H9 (cell line): ENCODE results near the gene SCGB1D2. TPM values are rescaled to one million over a fixed set of nuclear protein-coding genes. Genes with fewer than 3 reads are reported as not detected.

ENCODE experiments used
- DNase-seq: peaks from one replicate; pipeline ENCODE4 v3.0.0-alpha.2; 2017
- H2AFZ ChIP-seq: one replicate; pipeline ENCODE4 v1.6.1; 2013; ENCODE audit warnings: mild to moderate bottlenecking, low read length, control low read depth, moderate library complexity
- H2AK5ac ChIP-seq: 2 replicates; pipeline ENCODE4 v1.6.1; 2013; ENCODE audit warnings: low read length, control low read depth, mixed read lengths; ENCODE audit not compliant: insufficient read length
- H2BK120ac ChIP-seq: one replicate; pipeline ENCODE4 v1.6.1; 2013; ENCODE audit warnings: low read depth, mild to moderate bottlenecking, low read length, control low read depth, inconsistent platforms; ENCODE audit not compliant: poor library complexity, severe bottlenecking
- H2BK12ac ChIP-seq: 2 replicates; pipeline ENCODE4 v1.6.1; 2013; ENCODE audit warnings: low read length, control low read depth, mixed read lengths, low read depth; ENCODE audit not compliant: insufficient read length
- H2BK15ac ChIP-seq: 2 replicates; pipeline ENCODE4 v1.6.1; 2013; ENCODE audit warnings: low read depth, low read length, control low read depth
- H2BK20ac ChIP-seq: one replicate; pipeline ENCODE4 v1.6.1; 2013; ENCODE audit warnings: low read depth, mild to moderate bottlenecking, low read length, control low read depth, inconsistent platforms; ENCODE audit not compliant: poor library complexity, severe bottlenecking
- H2BK5ac ChIP-seq: 2 replicates; pipeline ENCODE4 v1.6.1; 2013; ENCODE audit warnings: low read length, control low read depth, mixed read lengths; ENCODE audit not compliant: insufficient read length
- H3K14ac ChIP-seq: 2 replicates; pipeline ENCODE4 v1.6.1; 2013; ENCODE audit warnings: low read length, control low read depth; ENCODE audit not compliant: insufficient read depth
- H3K18ac ChIP-seq: 2 replicates; pipeline ENCODE4 v1.6.1; 2013; ENCODE audit warnings: low read depth, mild to moderate bottlenecking, mixed read lengths, low read length, control low read depth; ENCODE audit not compliant: insufficient read length
- H3K23ac ChIP-seq: 2 replicates; pipeline ENCODE4 v1.6.1; 2013; ENCODE audit warnings: low read length, control low read depth, mixed read lengths, low read depth; ENCODE audit not compliant: insufficient read length
- H3K23me2 ChIP-seq: 2 replicates; pipeline ENCODE4 v1.6.1; 2013; ENCODE audit warnings: low read depth, mild to moderate bottlenecking, mixed read lengths, low read length, control low read depth; ENCODE audit not compliant: insufficient read length, poor library complexity, severe bottlenecking
- H3K27ac ChIP-seq: 2 replicates; pipeline ENCODE4 v1.5.1; 2013; ENCODE audit warnings: low read length, control low read depth, mixed read lengths, low read depth; ENCODE audit not compliant: insufficient read length
- H3K27me3 ChIP-seq: 2 replicates; pipeline ENCODE4 v1.6.1; 2013; ENCODE audit warnings: low read length, control low read depth, inconsistent platforms; ENCODE audit not compliant: insufficient read depth
- H3K4ac ChIP-seq: 2 replicates; pipeline ENCODE4 v1.6.1; 2013; ENCODE audit warnings: low read depth, mild to moderate bottlenecking, control low read depth, inconsistent platforms, low read length, moderate library complexity
- H3K4me1 ChIP-seq: 2 replicates; pipeline ENCODE4 v1.6.1; 2013; ENCODE audit warnings: low read length, control low read depth, inconsistent platforms; ENCODE audit not compliant: insufficient read depth
- H3K4me2 ChIP-seq: 2 replicates; pipeline ENCODE4 v1.6.1; 2013; ENCODE audit warnings: low read length, control low read depth, mixed read lengths; ENCODE audit not compliant: insufficient read length, insufficient read depth
- H3K56ac ChIP-seq: 2 replicates; pipeline ENCODE4 v1.6.1; 2013; ENCODE audit warnings: low read depth, mild to moderate bottlenecking, mixed read lengths, low read length, control low read depth; ENCODE audit not compliant: insufficient read length
- H3K79me1 ChIP-seq: 2 replicates; pipeline ENCODE4 v1.6.1; 2013; ENCODE audit warnings: low read depth, mild to moderate bottlenecking, moderate library complexity, low read length, control low read depth, inconsistent platforms; ENCODE audit not compliant: insufficient read depth, poor library complexity, severe bottlenecking
- H3K79me2 ChIP-seq: 2 replicates; pipeline ENCODE4 v1.6.1; 2013; ENCODE audit warnings: low read length, control low read depth, inconsistent platforms; ENCODE audit not compliant: insufficient read depth
- H3K9ac ChIP-seq: 2 replicates; pipeline ENCODE4 v1.6.1; 2013; ENCODE audit warnings: low read length, control low read depth, mixed read lengths; ENCODE audit not compliant: insufficient read length; ENCODE audit errors: extremely low read depth
- H3K9me3 ChIP-seq: one replicate; pipeline ENCODE4 v1.6.1; 2013; ENCODE audit warnings: low read depth, low read length, inconsistent platforms; ENCODE audit not compliant: control insufficient read depth
- H3T11ph ChIP-seq: one replicate; pipeline ENCODE4 v1.6.1; 2013; ENCODE audit warnings: mild to moderate bottlenecking, low read length, control low read depth, inconsistent platforms
- H4K20me1 ChIP-seq: one replicate; pipeline ENCODE4 v1.6.1; 2013; ENCODE audit not compliant: control insufficient read depth, insufficient read length, insufficient read depth
- H4K5ac ChIP-seq: 2 replicates; pipeline ENCODE4 v1.6.1; 2013; ENCODE audit warnings: low read depth, mild to moderate bottlenecking, mixed read lengths, low read length, control low read depth; ENCODE audit not compliant: insufficient read length
- H4K8ac ChIP-seq: replicated peaks from 2 replicates; pipeline ENCODE4 v1.6.1; 2013; ENCODE audit warnings: low read length, control low read depth, mixed read lengths, low read depth; ENCODE audit not compliant: insufficient read length
- H4K91ac ChIP-seq: 2 replicates; pipeline ENCODE4 v1.6.1; 2013; ENCODE audit warnings: low read depth, mild to moderate bottlenecking, moderate library complexity, mixed read lengths, low read length, control low read depth; ENCODE audit not compliant: insufficient read length
- H3K27ac Mint-ChIP-seq, 3 experiments: 2 replicates in 2 of 3; 3 replicates in 1 of 3; pipeline ENCODE4 v1.8.0; 2020 to 2021; ENCODE audit warnings: mixed read lengths in 3 of 3, mild to moderate bottlenecking in 1 of 3, moderate library complexity in 1 of 3
- H3K27me3 Mint-ChIP-seq: 2 replicates; pipeline ENCODE4 v1.8.0; 2021; ENCODE audit warnings: low read depth, mild to moderate bottlenecking, moderate library complexity, mixed read lengths
- H3K36me3 Mint-ChIP-seq, 3 experiments: 2 replicates in 2 of 3; 3 replicates in 1 of 3; pipeline ENCODE4 v1.8.0; 2020 to 2021; ENCODE audit warnings: low read depth in 3 of 3, mixed read lengths in 3 of 3; ENCODE audit not compliant: insufficient read depth in 1 of 3
- H3K4me1 Mint-ChIP-seq, 2 experiments: 2 replicates each; pipeline ENCODE4 v1.8.0; 2020; ENCODE audit warnings: mixed read lengths in 2 of 2
- H3K4me3 Mint-ChIP-seq, 2 experiments: 2 replicates in 1 of 2; 3 replicates in 1 of 2; pipeline ENCODE4 v1.8.0; 2020 to 2021; ENCODE audit warnings: mild to moderate bottlenecking in 2 of 2, mixed read lengths in 2 of 2, moderate library complexity in 1 of 2
- H3K9me3 Mint-ChIP-seq, 2 experiments: 2 replicates in 1 of 2; 3 replicates in 1 of 2; pipeline ENCODE4 v1.8.0; 2020; ENCODE audit warnings: mild to moderate bottlenecking in 2 of 2, mixed read lengths in 2 of 2, moderate library complexity in 1 of 2
- CTCF ChIP-seq: fragments of 200-600 bp; sonication (generic); conservative IDR thresholded peaks from 3 replicates; pipeline ENCODE4 v1.8.0; 2021; ENCODE audit warnings: antibody characterized with exemption, mild to moderate bottlenecking
- WGBS: extraction: QIAGEN DNeasy Blood & Tissue Kit; methylation state at CpG from one replicate; pipeline ENCODE4 v1.1.7; 2013; ENCODE audit warnings: missing lambda C conversion rate, low lambda C conversion rate, mixed read lengths; ENCODE audit not compliant: insufficient read length; ENCODE audit errors: extremely low coverage; 5-methylcytosine and 5-hydroxymethylcytosine counted together
- total RNA-seq: library from RNA; stranded (reverse); gene quantifications from 2 replicates; pipeline ENCODE4 v1.2.1, GENCODE V29; 2021

SCGB1D2 gene
- total RNA-seq, 1 experiment from 2014 or later, result not detected

DNA sequence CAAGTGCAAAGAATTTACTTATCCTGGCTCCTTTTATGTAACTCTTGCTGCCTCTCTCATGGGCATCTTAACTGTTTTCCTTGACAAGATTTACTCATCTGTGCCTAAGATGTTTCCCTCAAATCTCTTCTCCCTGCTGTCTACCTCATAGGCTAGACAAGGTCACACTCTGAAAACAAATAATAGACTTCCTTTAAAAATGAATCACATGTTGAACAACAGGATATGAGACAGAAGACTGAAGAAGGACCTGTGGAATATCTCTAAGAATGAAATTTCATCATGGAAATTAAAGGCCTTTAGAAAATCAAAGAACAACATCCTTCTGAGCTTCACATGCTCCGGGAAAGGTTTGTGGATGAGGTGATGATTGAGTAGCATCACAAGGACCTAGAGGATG lies 22.0 kb downstream of the SCGB1D2 start:
- H3K9me3 Mint-ChIP-seq, result no peaks in the 10 kb centered on the region
- H3K79me2 ChIP-seq, result no peaks in the 10 kb centered on the region
- H3K4me1 Mint-ChIP-seq, result peaks cover 3 to 12% of the 10 kb centered on the region in 2 experiments; a peak in 2 of 4 replicates
- no peak overlapping the region for H2BK15ac ChIP-seq
- no peak overlapping the region for H3K27ac Mint-ChIP-seq
- peaks cover 3% of the 10 kb centered on the region; the same call in 1 of the 2 replicates for H3K4me1 ChIP-seq
- no peak overlapping the region for H3K14ac ChIP-seq
- no peaks in the 10 kb centered on the region for H3K9me3 ChIP-seq
- no peak overlapping the region for H3K23ac ChIP-seq
- DNase-seq, result no peak
- H3K4me3 Mint-ChIP-seq, result no peak overlapping the region
- H3K56ac ChIP-seq, result no peak overlapping the region
- H3K9ac ChIP-seq, result no peak overlapping the region
- no peaks in the 10 kb centered on the region for H3K23me2 ChIP-seq
- H3K4me2 ChIP-seq, result no peak overlapping the region
- peaks cover 3% of the 10 kb centered on the region; the same call in 1 of the 2 replicates for H3K27me3 Mint-ChIP-seq
- H3K27ac ChIP-seq, result no peak overlapping the region
- no peak overlapping the region for H2BK5ac ChIP-seq
- no peak overlapping the region for H2BK12ac ChIP-seq
- H4K91ac ChIP-seq, result no peak overlapping the region
- H3K27me3 ChIP-seq, result no peaks in the 10 kb centered on the region
- no peak overlapping the region for H2BK20ac ChIP-seq
- H4K8ac ChIP-seq, result no peak overlapping the region
- no peak overlapping the region for H3K18ac ChIP-seq
- no peak overlapping the region for H2AK5ac ChIP-seq
- no peaks in the 10 kb centered on the region for H3K79me1 ChIP-seq
- H3T11ph ChIP-seq, result no peak overlapping the region
- no peaks in the 10 kb centered on the region for H3K36me3 Mint-ChIP-seq
- H4K20me1 ChIP-seq, result no peaks in the 10 kb centered on the region
- H3K4ac ChIP-seq, result no peak overlapping the region
- H4K5ac ChIP-seq, result no peak overlapping the region
- no peak for TF ChIP-seq CTCF
- no peak overlapping the region for H2BK120ac ChIP-seq
- WGBS, result no CpG with 5 or more reads among the region's 1 CpG
- no peak overlapping the region for H2AFZ ChIP-seq
